ENCODE results near the gene TMEM86B. TPM values are rescaled to one million over a fixed set of nuclear protein-coding genes. Genes with fewer than 3 reads are reported as not detected.

The TMEM86B gene
- polyA plus RNA-seq, 1 donor from 2014 or later: 2.3 TPM

DNA sequence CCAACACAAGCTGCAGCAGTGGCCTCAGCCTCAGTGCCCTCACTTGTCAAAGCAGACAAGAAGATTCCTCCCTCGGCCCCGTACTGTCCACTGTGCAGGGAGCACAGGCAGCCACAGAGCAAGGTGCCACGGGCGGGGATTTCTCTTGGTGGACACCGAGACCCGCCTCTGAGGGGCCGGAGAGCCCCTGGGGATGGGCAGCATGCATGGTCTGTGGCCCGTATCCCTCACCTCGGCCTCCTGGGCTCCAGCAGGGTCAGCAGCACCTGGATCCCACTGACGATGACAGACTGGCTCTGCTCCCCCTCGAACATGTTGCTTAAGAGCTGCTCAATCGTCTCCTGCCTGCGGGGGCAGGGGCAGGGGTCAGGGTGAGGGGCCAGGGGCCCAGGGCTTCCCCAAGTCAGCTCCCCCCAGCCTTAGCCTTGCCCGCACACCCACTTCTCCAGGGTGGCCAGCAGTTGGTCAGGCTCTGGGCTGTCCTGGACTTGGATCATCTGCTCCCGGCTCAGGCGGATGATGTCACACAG, 13.4 kb upstream of the TMEM86B start:
- H3K36me3 ChIP-seq (ENCODE audit: insufficient read depth, low read length): no peaks in the 10 kb centered on the region
- H3K9ac ChIP-seq (ENCODE audit: low read length): no peak overlapping the region
- no peak overlapping the region for H3K4me3 ChIP-seq (ENCODE audit: low read length)

DNA sequence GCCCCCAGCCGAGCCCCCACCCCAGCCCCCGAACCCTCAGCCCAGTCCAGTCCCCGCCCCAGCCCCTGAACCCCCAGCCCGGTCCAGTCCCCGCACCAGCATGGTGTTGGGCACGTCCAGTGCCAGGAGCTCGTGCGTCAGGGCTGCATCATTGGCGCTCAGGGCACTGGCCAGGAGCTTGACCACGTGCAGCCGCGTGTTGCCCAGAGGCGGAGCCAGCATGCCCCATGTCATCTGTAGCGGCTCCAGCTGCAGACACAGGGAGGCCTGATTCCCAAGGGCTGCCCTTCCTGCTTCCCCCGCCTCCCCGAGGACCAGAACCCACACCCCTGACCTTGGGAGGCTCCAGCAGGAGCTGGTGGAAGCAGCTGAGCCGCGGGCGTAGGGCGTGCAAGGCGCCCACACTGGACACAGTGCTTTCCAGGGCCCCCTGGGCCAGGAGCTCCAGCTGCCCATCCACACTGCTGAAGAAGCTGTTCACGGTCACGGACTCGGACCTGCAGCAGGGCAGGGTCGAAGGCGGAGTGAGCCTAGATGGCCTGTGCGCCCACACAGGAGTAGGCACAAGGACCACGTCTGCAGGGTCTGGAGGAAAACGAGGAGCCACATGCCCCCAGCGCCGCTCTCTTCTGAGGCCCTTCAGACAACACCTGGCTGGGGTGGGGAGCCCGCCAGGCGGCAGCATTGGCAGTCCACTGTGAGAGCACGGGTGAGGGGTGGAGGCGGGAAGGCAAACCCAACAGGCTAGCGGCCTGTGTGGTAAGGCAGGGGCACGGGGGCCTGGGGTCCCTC, 12.8 kb upstream of the TMEM86B start:
- no peaks in the 10 kb centered on the region for H3F3A ChIP-seq (ENCODE audit: insufficient read depth, low read length, poor library complexity, severe bottlenecking)

More for the DNA sequence above, 13.4 kb upstream of the TMEM86B start:
- Histone ChIP-seq H3K4me2 (ENCODE audit: low read length) (no peak overlapping the region), H3K27me3 (ENCODE audit: insufficient read depth, low read depth, low read length) (no peaks in the 10 kb centered on the region), H3F3A (ENCODE audit: insufficient read depth, low read length, poor library complexity, severe bottlenecking) (no peaks in the 10 kb centered on the region), H2AFZ (ENCODE audit: low read depth, low read length) (no peak overlapping the region), H3K9me3 (ENCODE audit: low read length) (no peaks in the 10 kb centered on the region), H3K79me2 (replicated peaks; ENCODE audit: insufficient read depth, low read length) (no peaks in the 10 kb centered on the region), H4K20me1 (ENCODE audit: insufficient read depth) (no peaks in the 10 kb centered on the region), H3K9me2 (ENCODE audit: insufficient read depth, low read length) (no peaks in the 10 kb centered on the region), H3K27ac (ENCODE audit: low read length) (no peak overlapping the region)
- TF ChIP-seq, protein P1, sequence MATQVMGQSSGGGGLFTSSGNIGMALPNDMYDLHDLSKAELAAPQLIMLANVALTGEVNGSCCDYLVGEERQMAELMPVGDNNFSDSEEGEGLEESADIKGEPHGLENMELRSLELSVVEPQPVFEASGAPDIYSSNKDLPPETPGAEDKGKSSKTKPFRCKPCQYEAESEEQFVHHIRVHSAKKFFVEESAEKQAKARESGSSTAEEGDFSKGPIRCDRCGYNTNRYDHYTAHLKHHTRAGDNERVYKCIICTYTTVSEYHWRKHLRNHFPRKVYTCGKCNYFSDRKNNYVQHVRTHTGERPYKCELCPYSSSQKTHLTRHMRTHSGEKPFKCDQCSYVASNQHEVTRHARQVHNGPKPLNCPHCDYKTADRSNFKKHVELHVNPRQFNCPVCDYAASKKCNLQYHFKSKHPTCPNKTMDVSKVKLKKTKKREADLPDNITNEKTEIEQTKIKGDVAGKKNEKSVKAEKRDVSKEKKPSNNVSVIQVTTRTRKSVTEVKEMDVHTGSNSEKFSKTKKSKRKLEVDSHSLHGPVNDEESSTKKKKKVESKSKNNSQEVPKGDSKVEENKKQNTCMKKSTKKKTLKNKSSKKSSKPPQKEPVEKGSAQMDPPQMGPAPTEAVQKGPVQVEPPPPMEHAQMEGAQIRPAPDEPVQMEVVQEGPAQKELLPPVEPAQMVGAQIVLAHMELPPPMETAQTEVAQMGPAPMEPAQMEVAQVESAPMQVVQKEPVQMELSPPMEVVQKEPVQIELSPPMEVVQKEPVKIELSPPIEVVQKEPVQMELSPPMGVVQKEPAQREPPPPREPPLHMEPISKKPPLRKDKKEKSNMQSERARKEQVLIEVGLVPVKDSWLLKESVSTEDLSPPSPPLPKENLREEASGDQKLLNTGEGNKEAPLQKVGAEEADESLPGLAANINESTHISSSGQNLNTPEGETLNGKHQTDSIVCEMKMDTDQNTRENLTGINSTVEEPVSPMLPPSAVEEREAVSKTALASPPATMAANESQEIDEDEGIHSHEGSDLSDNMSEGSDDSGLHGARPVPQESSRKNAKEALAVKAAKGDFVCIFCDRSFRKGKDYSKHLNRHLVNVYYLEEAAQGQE (IDR thresholded peaks at IDR 0.05; ENCODE audit: borderline replicate concordance): no peak
- TF ChIP-seq MXI1 (conservative IDR thresholded peaks at IDR 0.05; ENCODE audit: poor library complexity, severe bottlenecking): no peak
- no peak for TF ChIP-seq EP300 (conservative IDR thresholded peaks at IDR 0.05; ENCODE audit: poor library complexity, severe bottlenecking)
- TF ChIP-seq, protein P2, sequence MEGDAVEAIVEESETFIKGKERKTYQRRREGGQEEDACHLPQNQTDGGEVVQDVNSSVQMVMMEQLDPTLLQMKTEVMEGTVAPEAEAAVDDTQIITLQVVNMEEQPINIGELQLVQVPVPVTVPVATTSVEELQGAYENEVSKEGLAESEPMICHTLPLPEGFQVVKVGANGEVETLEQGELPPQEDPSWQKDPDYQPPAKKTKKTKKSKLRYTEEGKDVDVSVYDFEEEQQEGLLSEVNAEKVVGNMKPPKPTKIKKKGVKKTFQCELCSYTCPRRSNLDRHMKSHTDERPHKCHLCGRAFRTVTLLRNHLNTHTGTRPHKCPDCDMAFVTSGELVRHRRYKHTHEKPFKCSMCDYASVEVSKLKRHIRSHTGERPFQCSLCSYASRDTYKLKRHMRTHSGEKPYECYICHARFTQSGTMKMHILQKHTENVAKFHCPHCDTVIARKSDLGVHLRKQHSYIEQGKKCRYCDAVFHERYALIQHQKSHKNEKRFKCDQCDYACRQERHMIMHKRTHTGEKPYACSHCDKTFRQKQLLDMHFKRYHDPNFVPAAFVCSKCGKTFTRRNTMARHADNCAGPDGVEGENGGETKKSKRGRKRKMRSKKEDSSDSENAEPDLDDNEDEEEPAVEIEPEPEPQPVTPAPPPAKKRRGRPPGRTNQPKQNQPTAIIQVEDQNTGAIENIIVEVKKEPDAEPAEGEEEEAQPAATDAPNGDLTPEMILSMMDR (IDR thresholded peaks at IDR 0.05; ENCODE audit: poor library complexity, severe bottlenecking): no peak
- TF ChIP-seq TAF1 (IDR thresholded peaks at IDR 0.05; ENCODE audit: low read depth): no peak
- no peak for TF ChIP-seq EZH2 (IDR thresholded peaks at IDR 0.05; ENCODE audit: borderline replicate concordance, insufficient read depth, low read length, poor library complexity, severe bottlenecking)
- TF ChIP-seq RAD21 (conservative IDR thresholded peaks at IDR 0.05): no peak
- TF ChIP-seq SMC3 (conservative IDR thresholded peaks at IDR 0.05; ENCODE audit: poor library complexity): no peak
- TF ChIP-seq POLR2AphosphoS5 (IDR thresholded peaks at IDR 0.05): no peak

More for the DNA sequence above, 12.8 kb upstream of the TMEM86B start:
- no peak overlapping the region for H2AFZ ChIP-seq (ENCODE audit: low read depth, low read length)
- TF ChIP-seq EP300 (conservative IDR thresholded peaks at IDR 0.05; ENCODE audit: poor library complexity, severe bottlenecking) (no peak), POLR2AphosphoS5 (IDR thresholded peaks at IDR 0.05) (no peak), RAD21 (conservative IDR thresholded peaks at IDR 0.05) (no peak), SMC3 (conservative IDR thresholded peaks at IDR 0.05; ENCODE audit: poor library complexity) (no peak), MXI1 (conservative IDR thresholded peaks at IDR 0.05; ENCODE audit: poor library complexity, severe bottlenecking) (no peak), TAF1 (IDR thresholded peaks at IDR 0.05; ENCODE audit: low read depth) (no peak), EZH2 (IDR thresholded peaks at IDR 0.05; ENCODE audit: borderline replicate concordance, insufficient read depth, low read length, poor library complexity, severe bottlenecking) (no peak)
- TF ChIP-seq, protein P1 (IDR thresholded peaks at IDR 0.05; ENCODE audit: borderline replicate concordance): no peak
- TF ChIP-seq, protein P2 (IDR thresholded peaks at IDR 0.05; ENCODE audit: poor library complexity, severe bottlenecking): no peak
- no peaks in the 10 kb centered on the region for H3K27me3 ChIP-seq (ENCODE audit: insufficient read depth, low read depth, low read length)
- no peak overlapping the region for H3K27ac ChIP-seq (ENCODE audit: low read length)
- peaks cover 6% of the 10 kb centered on the region for H3K36me3 ChIP-seq (ENCODE audit: insufficient read depth, low read length)
- no peak overlapping the region for H3K9ac ChIP-seq (ENCODE audit: low read length)
- no peaks in the 10 kb centered on the region for H3K9me3 ChIP-seq (ENCODE audit: low read length)
- H3K79me2 ChIP-seq (replicated peaks; ENCODE audit: insufficient read depth, low read length): no peaks in the 10 kb centered on the region
- no peaks in the 10 kb centered on the region for H4K20me1 ChIP-seq (ENCODE audit: insufficient read depth)
- H3K9me2 ChIP-seq (ENCODE audit: insufficient read depth, low read length): no peaks in the 10 kb centered on the region
- no peak overlapping the region for H3K4me2 ChIP-seq (ENCODE audit: low read length)
- no peak overlapping the region for H3K4me3 ChIP-seq (ENCODE audit: low read length)

Data from neural cell (in vitro differentiated cells).